ENCODE measurements around the gene MYDGF.

Gene MYDGF

DNA sequence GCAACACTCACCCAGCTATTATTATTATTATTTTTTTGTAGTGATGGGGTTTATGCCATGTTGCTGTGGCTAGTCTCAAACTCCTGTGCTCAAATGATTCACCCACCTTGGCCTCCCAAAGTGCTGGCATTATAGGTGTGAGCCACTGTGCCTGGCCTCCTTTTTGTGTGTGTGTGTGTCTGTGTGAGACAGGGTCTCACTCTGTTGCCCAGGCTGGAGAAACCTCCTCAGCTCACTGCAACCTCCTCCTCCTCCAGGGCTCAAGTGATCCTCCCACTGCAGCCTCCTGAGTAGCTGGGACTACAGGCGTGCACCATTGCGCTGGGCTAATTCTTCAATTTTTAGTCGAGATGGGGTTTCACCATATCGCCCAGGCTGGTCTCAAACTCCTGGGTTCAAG, 3.6 kb upstream of the MYDGF start:
- no peak for DNase-seq

DNA sequence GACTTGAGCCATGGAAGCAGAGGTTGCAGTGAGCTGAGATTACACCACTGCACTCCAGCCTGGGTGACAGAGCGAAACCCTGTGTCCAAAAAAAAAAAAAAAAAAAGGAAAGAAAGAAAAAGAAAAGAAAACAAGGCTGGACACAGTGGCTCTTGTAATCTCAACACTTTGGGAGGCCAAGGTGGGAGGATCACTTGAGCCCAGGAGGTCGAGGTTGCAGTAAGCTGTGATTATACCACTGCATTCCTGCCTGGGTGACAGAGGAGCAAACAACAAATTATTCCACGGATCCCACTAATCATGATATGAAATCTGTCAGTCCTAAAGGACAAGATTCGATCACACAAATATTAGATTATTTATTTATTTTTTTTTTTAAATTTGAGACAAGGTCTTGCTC, 3.1 kb upstream of the MYDGF start:
- DNase-seq = no peak

DNA sequence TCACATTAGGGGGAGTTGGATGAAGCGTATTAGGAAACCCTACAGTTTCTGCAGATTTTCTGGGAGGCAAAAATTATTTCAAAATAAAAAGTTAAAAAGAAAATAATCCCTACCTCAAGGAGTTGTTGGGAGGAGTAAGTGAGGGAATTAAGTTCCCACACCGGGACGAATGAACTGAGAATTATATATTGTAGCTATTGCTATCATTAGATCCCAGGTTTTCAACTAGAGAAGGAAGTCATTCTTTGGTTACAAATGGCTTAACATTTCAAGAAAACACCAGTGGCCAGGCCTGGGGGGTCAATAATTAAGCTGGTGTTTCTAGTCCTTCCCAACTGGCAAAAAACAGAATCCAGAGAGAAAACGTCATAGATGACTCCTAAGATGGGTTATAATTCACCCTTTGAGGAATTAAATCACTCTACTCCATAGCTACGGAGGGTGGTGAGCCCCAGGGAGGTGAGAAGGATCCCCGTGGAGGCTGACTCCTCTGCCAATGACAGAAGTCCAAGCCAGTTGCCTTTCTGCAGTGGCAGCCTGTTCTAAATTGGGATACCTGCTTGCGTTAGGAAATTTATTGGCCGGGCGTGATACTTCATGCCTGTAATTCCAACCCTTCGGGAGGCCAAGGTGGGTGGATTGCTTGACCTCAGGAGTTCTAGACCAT, 1.2 kb upstream of the MYDGF start:
- DNase-seq = peak in 1 of 14 donors; percentile 45

DNA sequence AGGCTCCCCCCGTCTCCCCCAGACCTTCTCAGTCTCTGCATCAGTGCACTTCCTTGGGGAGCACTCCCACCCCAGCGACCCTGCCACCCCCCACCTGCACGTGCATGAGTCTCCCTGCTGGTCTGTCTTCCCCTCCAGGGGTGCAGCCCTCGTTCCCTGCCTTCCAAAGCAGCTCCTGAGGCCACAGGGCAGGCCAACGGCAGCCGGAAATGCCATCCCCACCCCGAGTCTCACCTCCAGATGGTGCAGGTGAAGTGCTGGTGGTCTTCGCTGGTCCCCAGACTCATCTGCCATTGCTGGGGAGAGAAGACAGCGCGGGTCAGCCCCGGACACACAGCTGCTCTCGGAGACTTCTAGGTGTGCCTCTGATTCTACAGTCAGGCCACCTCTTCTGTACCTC, 5.5 kb downstream of the MYDGF start:
- DNase-seq = no peak

DNA sequence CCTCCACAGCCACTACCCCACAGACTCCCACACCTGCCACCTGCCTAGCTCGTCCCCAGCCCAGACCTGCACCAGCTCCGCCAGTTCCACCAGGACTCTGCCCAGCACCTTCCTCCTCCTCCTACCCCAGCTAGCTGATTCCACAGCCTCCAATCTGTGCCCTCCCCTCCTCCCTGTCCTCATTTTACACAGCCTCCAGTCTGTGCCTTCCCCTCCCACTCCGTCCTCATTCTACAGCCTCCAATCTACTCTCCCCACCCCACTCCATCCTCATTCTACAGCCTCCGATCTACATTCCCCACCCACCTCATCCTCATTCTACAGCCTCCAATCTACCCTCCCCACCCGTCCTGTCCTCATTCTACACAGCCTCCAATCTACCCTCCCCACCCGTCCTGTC, 7.3 kb downstream of the MYDGF start:
- DNase-seq = no peak

DNA sequence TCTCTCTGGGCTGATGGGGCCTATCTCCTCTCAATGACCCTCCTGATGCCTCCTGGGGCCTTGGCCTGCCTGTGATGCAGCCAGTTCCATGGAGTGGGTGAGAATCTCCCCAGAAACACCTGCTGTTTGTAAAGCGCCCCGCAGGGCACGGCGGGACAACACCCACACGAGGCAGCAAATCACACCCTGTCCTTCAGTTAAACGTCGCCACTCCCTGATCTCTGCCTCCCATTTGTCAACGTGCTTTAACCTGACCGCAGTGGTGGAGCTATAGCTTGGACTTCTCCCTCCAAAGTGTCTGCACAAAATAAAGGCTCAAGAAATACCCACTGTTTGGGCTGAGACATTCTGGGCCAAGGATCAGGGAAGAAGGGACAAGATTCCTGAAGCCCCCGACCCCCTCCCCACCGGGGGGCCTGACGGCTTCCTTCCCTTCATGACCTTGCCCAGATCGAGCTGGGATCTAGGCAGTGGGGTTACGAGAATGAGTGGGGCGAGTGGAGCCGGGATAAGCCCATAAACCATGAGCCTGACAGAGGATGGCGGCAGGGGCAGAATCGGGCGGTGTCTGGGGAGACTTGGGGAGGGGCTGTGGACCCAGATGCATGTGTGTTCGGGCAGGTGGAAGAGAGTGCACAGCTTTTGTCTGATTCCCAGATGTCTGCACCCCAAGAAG, 8.0 kb downstream of the MYDGF start:
- DNase-seq = no peak

DNA sequence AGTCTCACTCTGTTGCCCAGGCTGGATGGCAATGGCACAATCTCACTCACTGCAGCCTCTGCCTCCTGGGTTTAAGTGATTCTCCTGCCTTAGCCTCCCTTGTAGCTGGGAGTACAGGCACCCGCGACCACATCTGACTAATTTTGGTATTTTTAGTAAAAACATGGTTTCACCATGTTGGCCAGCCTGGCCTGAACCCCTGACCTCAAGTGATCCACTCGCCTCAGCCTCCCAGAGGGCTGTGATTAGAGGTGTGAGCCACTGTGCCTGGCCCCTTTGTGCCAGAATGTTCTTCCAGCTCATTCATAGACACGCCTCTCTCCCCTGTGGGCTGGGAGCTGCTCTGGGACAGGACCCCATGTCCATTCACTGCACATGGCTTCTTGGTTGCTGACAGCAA, 9.1 kb downstream of the MYDGF start:
- DNase-seq = no peak

DNA sequence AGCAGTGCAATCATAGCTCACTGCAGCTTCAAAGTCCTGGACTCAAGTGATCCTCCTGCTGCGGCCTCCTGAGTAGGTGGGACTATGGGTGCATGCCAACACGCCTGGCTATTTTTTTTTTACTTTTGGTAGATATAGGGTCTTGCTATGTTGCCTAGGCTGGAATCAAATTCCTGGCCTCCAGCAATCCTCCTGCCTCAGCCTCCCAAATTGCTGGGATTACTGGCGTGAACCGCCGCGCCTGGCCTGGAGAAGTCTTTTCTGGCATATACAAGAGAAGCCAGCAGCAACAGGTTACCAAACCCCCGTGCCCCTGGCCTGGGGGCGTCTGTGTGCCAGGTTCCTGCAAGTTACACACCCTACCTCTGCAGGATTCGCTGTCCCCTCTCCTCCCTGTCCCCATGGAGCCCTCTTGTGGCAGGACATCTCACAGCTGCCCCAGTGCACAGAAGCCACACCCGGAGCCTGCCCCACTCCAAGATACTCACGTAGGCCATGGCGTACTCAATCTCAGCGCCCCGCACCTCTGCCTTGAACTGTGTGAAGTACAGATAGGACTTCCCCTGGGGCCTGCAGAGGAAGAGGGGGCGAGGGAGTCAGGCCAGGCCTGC, 9.9 kb downstream of the MYDGF start:
- DNase-seq = no peak

DNA sequence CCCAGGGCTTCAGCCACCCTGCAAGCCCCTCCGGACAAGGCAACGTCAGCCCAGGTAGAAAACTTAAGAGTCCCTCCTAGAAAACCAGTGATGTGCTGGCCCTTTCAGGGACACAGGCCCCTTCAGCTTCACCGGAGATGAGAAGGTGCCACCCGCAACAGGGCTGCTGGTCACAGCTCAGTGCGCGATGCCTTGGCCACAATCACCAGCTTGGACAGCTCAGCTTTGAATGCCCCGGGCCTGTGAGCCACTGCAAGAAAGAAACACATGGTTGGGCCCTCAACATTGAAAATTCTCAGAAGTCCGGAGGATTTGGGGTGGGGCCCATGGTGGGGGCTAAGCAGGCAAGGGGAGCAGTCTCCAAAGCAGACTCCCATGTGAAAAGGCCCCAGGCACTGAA, 12.3 kb downstream of the MYDGF start:
- DNase-seq = no peak

DNA sequence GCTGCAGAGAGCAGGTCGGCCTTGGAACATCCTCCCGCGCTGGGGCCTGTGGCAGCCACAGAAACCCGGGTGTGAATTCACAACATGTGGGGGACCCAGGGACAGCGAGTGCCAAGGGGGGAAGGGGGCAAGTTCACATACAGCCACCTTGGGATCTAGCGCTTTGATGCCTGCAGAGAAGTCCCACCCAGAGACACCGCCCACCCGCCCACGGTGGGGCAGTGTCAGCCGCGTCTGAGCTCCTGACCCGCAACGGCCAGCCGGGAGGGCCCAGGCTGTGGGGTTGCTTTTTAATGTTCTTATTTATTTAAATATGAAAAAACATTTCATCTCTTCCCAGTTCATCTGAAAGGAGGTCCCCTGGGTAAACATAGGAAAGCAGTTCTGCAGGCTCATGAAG, 12.9 kb downstream of the MYDGF start:
- no peak for DNase-seq

DNA sequence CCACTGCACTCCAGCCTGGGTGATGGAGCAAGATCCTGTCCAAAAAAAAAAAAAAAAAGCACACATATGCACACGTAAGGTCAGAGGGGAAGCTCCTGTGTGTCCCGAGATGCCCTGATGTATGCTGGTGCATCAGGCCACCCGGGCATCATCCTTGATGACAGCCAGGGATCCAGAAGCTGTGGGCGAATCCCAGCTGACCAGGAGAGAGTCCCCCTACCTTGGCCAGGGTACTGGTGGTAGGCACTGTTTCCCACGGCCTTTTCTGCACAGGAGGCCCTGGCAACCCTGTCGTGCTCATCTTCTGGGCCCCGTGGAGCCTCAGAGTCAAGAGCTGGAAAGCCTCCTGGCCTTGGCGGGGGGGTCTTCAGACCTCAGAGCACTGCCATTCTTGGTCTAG, 14.0 kb downstream of the MYDGF start:
- DNase-seq = no peak

DNA sequence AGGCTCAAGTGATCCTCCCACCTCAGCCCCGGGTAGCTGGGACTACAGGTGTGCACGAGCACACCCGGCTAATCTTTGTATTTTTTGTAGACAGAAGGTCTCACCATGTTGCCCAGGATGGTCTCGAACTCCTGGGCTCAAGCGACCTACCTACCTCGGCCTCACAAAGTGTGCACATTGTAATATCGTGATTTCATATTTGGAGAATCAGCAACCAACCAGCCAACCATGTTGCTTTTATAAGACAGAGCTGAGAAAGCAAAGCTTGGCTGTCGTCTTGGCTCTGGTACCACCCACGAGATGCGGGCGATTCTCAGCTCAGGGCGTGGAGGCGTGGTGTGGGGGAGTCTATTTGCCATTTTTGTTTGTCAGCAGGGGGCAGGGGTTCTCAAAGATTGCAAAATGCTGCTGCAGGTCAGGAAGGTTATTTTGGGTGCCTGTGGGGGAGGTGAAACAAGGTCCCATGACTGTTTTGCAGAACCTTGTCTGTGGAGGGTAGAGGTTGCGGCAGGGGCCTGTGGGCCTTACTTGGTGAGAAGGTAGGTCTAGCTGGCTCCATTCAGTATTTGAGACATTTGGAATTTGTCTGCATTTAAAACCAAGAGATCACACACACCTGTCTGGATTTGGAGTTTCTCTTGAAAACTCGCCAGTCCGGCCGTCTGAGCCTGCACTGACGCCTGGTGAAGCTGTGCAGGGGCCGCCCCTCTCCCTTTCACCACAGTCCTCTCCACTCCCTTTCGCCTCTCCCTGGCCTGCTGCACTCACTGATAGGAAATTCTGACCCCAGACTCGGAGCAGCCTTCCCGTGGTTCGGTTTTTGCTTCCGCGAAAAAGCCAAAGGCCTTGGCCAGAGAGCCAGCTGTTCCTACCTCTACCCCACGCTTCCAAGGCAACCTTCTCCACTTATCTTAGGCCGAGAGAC, 15.4 kb downstream of the MYDGF start:
- DNase-seq = no peak

DNA sequence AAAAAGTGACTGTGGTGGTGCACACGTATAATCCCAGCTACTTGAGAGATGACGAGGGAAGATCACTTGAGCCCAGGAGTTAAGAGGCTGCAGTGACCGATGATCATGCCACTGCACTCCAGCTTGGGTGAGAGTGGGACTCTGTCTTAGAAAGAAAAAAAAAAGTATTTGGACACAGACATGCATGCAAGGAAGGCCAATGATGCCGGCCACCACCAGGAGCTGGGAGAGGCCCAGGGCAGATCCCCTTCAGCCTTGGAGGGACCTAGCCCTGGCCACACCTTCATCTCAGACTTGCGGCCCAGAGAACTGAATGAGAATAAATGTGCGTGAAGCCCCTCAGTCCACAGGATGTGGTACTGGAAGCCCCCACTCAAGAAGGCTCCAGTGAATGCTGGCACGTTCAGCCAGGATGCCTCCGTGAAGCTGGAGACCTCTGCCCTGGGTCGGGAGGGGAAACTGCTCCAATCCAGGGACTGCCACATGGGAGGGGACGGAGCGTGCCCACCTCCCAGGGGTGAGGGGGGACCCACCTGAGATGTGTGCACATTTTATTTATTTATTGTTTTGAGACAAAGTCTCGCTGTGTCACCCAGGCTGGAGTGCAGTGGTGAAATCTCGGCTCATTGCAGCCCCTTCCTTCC, 16.2 kb downstream of the MYDGF start:
- DNase-seq = no peak

DNA sequence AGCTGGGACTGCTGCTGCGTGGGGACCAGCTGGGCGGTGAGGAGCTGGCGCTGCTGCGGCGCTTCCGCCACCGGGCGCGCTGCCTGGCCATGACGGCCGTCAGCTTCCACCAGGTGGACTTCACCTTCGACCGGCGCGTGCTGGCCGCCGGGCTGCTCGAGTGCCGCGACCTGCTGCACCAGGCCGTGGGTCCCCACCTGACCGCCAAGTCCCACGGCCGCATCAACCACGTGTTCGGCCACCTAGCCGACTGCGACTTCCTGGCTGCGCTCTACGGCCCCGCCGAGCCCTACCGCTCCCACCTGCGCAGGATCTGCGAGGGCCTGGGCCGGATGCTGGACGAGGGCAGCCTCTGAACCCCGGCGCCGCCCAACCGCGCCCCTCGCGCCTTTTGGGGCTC, 18.1 kb downstream of the MYDGF start:
- DNase-seq = no peak

DNA sequence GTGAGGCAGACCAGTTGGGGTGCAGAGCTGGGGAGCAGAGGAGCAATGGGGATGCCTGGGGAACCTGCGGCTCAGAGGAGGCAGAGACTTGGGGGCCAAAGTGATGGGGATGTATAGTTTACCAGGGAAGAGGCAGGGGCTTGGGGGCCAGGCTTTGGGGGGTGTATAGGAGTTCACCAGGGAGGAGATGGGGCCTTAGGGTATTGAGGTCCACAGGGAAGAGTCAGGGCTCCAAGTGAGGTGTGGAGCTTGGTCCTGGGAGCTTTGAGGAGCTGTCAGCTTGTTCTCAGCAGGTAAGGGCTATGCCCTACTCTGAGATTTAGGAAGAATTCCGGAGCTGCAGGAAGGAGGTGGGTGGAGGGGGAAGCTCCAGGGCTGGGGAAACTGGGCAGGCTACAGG, 20.0 kb downstream of the MYDGF start:
- no peak for DNase-seq

DNA sequence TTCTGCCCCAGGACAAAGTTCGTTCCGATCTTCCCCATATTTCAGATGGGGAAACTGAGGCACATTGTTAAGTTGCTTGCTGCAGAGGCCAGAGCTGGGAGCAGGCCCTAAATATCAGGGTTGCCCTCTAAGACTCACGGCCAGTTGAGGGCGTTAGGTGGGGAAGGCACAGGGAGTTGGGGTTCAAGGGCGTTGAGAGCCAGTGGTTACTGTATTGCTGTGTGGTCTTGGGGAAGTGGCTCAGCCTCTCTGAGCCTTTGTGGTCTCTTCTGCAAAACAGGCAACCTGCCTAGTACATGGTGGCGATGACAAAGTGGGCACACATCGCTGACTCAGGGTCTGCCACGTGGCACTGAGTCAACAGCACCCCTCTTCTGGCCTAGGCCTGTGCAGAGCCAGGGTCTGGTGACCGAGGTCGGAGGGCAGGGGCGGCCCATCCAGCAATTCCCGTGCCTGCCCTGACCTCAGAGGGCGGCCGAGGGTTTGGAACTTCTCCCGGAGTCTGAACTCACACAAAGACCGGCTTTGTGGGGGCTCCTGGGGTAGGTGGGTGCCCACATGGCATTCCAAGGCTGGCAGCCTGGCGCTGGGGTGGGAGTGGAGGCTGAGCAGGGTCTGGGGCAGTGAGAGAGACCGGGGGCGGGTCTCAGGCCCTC, 20.6 kb downstream of the MYDGF start:
- DNase-seq = no peak

DNA sequence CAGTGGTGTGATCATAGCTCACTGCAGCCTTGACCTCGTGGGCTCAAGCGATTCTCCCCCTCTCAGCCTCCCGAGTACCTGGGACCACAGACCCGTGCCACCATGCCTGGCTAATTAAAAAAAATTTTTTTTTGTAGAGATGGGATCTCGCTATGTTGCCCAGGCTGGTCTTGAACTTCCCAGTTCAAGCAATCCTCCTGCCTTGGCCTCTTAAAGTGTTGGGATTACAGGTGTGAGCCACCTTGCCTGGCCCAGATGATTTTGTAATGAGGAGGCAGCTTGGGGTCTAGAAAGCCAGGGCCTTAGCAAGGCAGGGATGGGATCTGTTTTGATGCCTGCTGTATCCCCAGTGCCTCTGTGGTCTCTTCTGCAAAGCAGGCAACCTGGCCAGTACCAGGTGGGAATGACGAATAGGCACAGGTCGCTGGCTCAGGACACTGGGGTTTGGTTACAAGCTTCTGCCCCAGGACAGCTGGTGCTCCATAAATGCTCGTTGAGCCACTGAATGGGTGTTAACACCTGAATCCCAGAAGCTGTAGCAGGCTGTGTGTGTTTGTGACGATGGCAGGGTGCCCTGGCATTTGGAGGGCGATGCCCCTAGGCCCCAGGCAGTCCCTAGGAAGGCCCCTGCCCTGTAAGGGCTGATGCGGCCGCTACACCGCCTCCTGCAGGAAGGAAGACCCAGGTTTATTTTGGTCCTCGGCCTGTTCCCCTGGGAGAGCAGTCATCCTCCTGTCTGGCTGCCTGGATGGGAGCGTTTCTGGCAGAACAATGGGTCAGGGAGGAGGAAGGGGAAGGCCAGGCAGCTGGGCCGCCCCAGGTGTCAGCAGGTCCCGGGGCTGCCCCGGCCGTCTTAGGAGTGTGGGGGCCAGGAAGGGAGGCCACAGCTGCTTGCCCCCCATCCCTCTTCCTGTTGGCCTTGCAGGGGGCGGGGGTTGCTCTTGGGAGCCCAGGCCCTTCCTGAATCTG, 22.2 kb downstream of the MYDGF start:
- DNase-seq = peak in 1 of 14 donors; percentile 70

DNA sequence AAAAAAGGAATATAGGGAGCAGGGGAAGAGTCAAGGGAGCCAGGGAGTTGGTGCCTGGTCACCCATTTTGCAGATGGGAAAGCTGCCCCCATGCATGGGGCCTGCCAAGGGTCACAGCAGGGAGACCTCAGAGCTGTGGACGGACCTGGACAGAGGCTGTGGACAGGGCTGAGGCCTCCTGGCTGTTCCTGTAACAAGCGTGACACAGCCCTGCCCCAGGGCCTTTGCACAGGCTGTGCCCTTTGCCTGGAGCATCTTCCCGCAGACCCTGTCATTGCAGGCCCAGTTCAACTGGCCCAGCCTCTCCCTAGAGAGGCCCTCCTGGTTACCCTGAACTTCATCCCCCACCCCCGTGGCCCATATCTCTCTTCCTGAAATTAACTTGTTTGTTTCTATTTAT, 24.4 kb downstream of the MYDGF start:
- DNase-seq = no peak

DNA sequence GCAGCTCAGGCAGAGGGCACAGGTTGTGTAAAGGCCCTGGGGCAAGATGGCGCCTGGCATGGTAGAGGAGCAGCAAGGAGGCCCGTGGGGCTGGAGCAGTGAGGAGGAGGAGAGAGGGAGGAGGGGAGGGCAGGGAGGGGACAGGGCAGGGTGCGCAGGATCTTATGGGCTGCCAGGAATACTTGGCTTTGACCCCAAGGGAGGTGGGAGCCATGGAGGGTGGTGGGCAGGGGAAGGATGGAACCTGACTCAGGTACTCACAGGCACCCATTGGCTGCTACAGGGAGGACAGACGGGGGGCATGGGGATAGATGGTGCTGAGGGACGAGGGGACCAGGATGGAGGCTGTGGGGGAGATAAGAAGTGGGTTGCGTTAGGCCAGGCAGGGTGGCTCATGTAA, 27.5 kb downstream of the MYDGF start:
- no peak for DNase-seq

DNA sequence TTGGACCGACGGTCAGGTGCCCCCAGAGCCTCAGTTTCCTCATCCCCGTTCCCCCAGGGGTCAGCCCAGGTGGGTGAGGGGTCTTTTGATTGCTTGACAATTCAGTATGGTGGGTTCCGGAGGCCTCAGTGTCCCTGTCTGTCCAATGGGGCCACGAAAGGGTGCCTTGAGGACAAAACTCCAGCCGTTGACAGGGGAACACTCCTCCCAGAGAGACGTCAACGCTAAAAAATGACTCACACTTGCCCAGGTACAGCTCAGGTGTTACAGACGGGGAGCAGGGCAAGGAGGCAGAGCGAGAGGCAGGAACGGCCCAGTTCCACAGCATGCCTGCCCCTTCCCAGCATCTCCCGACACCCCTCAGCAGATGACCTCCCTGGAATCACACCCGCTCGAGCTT, 29.0 kb downstream of the MYDGF start:
- no peak for DNase-seq
